Caki2 (cell line): ENCODE data around the gene CCR7. TPM values are rescaled to one million over a fixed set of nuclear protein-coding genes. Genes with fewer than 3 reads are reported as not detected.
"Not testable (repeated sequence)": the region's sequence is repeated elsewhere in the genome, so short reads cannot be mapped to it uniquely, and the experiment has no call there.

ENCODE experiments used
- DNase-seq: peaks from one replicate; pipeline ENCODE4 v3.0.0-alpha.2; 2015; ENCODE audit warnings: low read depth
- in situ Hi-C: cut with HindIII; loops from 2 replicates; pipeline ENCODE4 v1.10.0; 2016; ENCODE audit warnings: low sequenced_read_pairs, low pct_unique_long_range_greater_than_20kb, mixed read lengths
- total RNA-seq: library from RNA; depleted of rRNA; stranded (reverse); fragments of >200 nt; shearing (Covaris generic); gene quantifications from 2 replicates; pipeline ENCODE4 v1.2.3, GENCODE V29; 2014; ENCODE audit warnings: low replicate concordance

CCR7 gene
- total RNA-seq, 1 experiment from 2014 or later: not detected

DNA sequence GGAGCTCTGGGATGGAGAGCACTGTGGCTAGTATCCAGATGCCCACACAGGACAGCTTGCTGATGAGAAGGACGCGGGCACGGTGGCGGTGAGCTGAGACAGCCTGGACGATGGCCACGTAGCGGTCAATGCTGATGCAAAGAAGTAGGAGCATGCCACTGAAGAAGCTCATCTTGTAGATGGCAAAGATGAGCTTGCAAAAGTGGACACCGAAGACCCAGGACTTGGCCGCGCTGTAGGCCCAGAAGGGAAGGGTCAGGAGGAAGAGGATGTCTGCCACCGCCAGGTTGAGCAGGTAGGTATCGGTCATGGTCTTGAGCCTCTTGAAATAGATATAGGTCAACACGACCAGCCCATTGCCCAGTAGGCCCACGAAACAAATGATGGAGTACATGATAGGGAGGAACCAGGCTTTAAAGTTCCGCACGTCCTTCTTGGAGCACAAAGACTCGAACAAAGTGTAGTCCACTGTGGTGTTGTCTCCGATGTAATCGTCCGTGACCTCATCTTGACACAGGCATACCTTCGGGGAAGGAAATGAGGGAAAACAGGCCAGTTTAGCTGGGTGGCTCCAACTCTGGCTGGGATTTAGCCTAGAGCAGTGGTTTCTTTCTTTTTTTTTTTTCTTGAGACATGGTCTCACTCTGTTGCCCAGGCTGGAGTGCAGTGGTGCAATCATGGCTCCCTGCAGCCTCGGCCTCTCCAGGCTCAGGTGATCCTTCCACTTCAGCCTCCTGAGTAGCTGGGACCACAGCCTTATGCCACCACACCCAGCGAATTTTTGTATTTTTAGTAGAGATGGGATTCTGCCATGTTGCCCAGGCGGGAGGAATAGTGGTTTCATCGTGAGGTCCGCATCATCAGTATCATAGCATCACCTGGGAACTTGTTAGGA is 9.7 kb downstream of the CCR7 start:
- in situ Hi-C loops: no loop called here
- DNase-seq: no peak

- DNase-seq: no peak
- in situ Hi-C loops: no loop called here
Observed at GRCh38 chr17:40554646-40555295, 10.5 kb downstream of the CCR7 start.

DNA sequence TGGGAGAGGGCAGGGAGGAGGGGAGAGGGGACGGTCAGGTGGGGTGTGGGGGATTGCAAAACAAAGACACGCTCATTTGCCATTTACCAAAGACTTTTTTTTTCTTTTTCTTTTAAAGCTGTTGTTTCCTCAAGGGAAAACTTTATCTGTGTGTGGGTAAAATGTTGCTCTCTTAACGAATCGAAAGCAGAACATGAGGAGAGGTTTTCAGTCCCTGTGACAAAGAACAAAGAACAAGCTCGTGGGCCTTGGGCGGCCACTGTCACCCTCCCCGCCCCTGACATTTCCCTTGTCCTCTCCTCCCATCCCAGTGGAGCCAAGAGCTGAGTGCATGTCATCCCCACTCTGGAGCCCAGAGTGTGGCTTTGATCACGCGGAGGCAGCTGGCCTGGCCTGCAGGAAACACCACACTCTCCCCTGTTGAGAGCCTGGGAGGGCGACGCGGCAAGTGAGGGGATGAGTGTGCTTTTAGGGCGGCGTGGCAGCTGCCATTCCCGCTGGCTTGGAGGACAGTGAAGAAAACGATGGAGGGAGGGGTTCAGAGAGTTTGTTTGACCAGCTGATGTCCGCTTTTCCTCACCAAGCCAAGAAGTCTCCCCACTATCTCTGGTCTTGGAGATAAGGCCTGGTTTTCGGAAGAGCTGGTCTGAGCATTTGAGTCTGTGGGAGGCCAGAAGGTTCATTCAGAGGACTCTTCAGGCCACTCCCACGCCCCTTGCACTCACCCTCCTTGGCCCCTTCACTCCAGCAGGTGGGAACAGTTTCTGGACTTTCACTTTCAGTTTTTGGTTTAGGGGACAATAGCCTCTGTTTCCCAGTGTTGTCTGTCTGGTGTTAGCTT is 11.4 kb downstream of the CCR7 start:
- DNase-seq: no peak
- in situ Hi-C loops: no loop called here

DNA sequence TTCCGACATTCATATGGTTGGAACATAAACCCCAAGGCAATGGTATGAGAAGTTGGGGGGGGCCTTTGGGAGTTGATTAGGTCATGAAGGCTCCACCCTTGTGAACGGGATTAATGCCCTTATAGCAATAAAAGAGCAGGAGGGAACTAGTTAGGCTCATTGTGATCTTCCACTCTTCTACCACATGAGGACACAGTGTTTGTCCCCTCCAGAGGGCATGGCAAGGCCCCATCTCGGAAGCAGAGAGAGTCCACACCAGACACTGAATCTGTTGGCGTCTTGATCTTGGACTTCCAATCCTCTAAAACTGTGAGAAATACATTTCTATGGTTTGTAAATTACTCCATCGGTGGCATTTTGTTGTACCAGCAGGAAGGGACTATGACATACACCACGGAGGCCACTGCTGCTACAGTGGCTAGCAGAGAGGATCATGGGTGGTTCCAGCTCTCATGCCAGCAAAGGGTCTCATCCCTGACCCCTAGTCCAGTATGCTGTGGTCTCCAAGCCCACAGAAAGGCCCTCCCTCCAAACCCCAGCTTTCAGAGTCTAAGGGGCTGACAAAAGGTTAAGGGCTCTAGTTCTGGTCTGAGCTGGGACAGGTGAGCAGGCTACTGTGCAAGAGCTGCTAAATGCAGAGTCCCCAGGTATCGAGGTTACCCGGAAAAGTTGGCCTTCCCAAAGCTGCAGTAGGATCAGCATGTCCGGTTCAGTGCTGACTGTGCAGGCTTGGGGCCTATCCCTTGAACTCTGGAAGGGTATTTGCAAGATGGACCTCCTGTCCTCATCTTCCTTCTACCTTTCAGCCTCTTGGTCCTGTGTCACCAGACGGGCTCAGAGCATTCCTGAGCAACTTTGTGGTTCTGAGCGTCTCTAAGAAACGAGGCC is 12.2 kb downstream of the CCR7 start:
- DNase-seq: no peak
- in situ Hi-C loops: no loop called here

DNA sequence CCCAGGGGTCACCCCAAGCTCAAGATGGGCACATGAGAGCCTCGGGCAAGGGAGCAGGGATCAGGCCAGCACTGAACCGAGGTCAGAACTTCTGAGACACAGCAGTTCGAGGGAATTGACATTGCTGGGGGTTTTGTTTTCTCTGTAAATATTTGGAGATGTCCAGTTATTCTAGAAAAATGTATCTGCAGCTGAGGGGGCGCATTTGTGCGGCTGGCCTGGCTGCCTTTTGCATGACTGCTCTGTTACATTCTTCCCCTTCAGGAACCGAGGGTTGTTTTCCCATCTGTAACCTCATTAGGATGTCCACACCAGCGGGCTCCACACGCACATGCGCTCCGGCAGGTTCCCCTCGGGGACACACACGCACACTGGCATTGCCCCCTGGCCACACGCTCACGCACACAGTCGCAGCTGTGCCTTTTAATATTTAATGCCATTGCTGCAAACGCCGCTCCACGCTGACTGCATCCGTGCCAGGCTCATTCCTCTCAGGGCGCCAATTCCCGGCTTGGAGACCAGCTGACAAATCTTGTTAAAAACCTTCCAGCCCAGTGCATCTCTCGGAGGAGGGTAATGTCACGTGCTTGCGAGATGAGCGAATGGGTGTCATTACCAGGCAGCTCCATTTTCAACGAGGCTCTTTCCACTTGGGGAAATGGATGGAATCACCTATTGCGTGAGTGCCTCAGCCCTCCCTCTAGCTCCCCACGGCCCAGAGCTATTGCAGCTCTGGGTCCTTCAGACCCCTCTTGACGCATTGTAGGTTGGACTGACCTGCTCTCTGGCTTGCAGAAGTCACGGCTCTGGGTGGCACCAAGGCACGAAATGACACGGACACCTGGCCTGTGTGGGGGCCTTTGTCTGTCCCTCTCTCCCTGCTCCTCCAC is 13.1 kb downstream of the CCR7 start:
- no peak for DNase-seq
- in situ Hi-C loops: no loop called here

DNA sequence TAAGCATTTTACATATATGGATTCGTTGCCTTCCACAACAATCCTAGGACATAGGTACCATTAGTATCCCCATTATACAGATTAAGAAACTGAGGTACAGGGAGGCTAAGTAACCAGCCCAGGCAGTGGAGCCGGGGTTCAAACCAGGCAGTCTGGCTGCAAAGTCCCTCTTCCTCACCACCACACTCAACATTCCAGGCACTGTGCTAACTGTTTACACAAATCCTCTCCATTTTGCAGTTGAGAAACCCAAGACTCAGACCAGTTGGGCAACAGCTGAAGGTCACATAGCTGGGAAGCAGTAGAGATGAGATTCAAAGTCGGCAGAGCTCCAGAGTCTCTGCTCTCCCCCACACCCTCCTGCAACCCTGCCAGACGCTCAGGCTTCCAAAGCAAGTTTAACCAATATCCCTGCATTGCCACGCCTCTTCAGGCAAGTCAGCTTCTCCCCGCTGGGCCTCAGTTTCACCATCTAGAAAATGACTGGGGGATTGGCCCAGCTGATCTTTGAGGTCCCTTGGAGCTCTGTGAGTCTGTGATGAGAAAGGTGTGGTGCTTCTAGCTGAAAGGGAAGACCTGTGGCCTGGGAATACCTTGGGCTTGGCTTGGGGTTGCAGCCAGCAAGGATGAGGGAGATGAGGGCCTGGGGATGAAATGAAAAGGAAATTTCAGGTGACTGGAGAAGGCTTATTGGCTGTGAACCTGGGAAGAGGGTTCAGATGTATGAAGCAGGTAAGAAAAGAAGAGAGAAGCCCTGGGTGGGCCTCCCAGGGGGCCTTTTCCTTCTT is 14.0 kb downstream of the CCR7 start:
- no peak for DNase-seq
- in situ Hi-C loops: no loop called here

DNA sequence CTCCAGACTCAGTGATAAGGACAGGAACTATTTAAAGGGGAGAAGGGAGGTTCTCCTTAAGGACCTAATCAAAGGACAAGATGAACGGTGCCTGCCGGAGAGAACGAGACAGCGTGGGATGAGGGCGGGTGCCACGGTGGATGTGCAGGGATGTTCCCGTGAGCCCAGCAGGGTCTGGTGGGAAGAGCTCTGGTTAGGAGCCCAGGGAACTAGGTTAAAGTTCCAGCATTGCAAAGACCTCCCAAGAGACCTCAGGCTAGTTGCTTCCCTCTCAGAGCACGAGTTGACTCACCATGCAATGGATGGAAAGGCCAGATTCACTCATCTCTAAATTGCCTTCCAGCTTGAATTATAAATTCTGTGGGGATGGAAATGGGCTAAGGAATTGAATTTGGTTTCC is 14.7 kb downstream of the CCR7 start:
- DNase-seq: no peak
- in situ Hi-C loops: no loop called here

- DNase-seq: peak; percentile 67
- in situ Hi-C loops: no loop called here
Observed at GRCh38 chr17:40548982-40549685, 16.1 kb downstream of the CCR7 start.

- in situ Hi-C loops: no loop called here
Observed at GRCh38 chr17:40548491-40548981, 16.7 kb downstream of the CCR7 start.

DNA sequence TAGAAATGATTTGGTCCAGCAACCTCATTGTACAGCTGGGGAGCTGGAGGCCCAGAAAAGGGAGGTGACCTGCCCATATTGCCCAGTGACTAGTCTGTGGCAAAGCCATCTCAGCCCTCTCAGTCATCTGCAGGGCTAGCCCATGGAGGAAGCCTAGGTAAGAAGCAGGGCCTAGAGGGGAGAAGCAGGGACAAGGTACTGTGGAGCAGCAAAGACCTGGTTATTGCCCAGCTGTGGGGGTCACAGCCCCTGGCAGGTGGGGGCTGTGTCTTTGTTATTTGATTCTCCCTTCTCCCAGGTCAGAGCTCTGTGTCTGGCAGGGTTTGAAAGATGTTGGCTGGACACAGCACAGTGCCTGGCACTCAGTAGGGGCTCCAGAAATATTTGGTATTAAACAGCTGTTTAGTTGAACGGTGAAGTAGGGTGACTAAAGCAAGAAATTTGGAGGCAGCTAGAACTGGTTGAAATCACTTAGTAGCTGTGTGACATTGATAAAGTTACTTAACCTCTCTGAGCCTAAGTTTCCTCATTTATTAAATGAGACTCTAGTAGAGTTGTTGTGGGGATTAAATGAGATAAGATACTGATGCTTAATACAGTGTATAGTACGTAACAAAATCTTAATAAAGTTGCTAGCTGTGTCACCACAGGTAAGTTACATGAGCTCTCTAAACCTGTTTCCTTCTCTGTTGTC is 17.3 kb downstream of the CCR7 start:
- DNase-seq: no peak
- in situ Hi-C loops: no loop called here

More at GRCh38 chr17:40548491-40548981, 16.7 kb downstream of the CCR7 start:
- DNase-seq: no peak

- peak; percentile 41 for DNase-seq
- in situ Hi-C loops: no loop called here
Observed at GRCh38 chr17:40547079-40547784, 18.0 kb downstream of the CCR7 start.

GRCh38 chr17:40546497-40546896 is 18.8 kb downstream of the CCR7 start:
- in situ Hi-C loops, DNase-seq: not testable (repeated sequence)

DNA sequence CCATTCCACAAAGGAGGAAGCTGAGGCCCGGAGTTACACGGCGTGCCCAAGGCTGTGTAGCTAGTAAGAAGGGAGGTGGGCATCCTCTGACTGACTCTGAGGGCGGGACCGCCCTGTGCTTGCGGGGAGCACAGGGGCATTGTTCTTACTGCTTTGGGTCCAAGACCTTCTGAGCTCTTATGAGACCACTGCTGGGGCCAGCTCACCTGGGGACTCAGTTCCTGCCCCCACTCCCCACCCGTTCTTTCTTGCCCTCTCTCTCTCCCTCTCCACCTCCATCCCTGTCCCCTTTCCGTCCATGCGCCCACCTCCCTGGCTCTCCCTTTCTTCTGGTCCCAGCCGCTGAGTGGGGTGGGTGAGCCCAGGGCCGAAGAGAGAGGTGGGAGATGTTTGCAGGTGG is 19.6 kb downstream of the CCR7 start:
- no peak for DNase-seq
- in situ Hi-C loops: no loop called here

- DNase-seq: no peak
- in situ Hi-C loops: no loop called here
Observed at GRCh38 chr17:40542558-40543411, 22.5 kb downstream of the CCR7 start.
